ENCODE data around the gene SLC41A1.

SLC41A1 gene

GRCh38 chr1:205822397-205822796 is 9.4 kb upstream of the SLC41A1 start:
- no peak for DNase-seq (ENCODE audit: low spot score)

DNA sequence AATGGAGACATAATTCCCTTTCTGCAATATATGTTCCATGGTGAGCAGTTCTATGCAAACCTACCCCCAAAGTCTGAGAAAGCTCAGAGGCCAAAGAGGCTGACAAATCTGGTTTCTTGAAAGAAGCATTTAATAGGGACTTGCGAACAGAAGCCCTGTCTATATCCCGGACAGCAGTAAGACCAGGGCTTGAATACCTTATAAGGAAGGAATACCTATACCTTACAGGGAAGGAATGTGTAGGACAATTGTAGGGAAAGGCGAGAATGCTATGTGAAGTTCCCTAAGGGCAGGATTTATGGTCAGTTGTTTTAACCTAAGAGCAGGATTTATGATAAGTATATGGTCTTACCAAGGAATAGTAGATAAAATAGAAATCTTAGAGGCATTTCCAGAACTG is 5.0 kb upstream of the SLC41A1 start:
- DNase-seq (ENCODE audit: low spot score) = no peak

- no peak for DNase-seq (ENCODE audit: low spot score)
These were observed 4.4 kb upstream of the SLC41A1 start for GRCh38 chr1:205817364-205817763.

- DNase-seq (ENCODE audit: low spot score) = no peak
These were observed 709 bp upstream of the SLC41A1 start for GRCh38 chr1:205813755-205814058.

GRCh38 chr1:205812271-205812877 is 624 bp downstream of the SLC41A1 start:
- DNase-seq (ENCODE audit: low spot score) = peak; percentile 39

DNA sequence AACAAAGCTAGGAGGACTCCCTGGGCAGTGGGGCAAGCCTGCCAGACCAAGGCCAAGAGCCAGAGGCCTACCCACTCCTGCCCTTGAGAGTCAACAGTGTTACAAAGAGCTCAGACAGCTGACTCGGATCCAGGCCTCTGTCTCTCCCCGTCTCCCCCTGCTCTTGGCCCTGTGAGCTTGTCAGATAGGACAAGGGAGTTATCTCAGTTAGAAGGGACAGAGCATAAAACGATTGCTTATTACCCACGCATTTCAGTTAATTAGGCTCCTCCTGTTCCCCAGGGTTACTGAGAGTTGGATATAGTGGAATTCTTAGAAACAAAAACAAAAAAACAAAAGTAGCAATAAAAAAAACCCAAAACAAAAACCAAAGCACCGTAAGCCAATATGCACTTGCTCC is 1.3 kb downstream of the SLC41A1 start:
- DNase-seq (ENCODE audit: low spot score) = peak; percentile 22

GRCh38 chr1:205810448-205811157 is 2.4 kb downstream of the SLC41A1 start:
- DNase-seq (ENCODE audit: low spot score) = no peak

GRCh38 chr1:205809942-205810345 is 3.1 kb downstream of the SLC41A1 start:
- DNase-seq (ENCODE audit: low spot score) = no peak

- DNase-seq (ENCODE audit: low spot score) = no peak
These were observed 3.5 kb downstream of the SLC41A1 start for GRCh38 chr1:205809469-205809868.

DNA sequence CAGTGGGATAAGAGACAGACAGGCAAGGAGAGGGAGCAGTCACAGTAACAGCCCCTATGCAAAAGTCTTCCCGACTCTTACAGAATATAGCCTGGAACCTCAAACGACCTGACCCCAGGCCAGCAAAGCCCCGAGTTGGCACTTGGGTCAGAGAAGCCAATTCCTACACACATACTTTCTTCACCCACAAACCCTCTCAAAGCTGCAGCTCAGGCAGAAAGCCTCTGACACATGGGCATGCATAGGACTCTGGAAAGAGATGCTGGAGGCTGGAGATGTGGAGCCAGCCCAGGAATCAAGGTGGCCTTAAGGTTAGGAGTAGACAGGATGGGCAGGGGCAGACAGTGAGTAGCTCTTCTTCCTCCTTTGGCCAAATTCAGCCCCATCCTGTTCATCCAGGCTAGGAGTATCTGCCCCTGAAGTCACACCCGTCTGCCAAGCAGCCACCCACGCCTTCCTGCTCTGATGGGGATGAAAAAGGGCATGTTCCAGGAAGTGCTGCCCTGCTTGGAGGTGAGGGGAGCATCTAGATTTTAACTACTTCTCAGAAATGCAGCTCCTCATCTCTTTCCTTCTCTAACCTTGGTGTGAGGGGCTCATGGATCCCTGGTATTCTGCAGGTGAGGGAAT is 7.8 kb downstream of the SLC41A1 start:
- no peak for DNase-seq (ENCODE audit: low spot score)

DNA sequence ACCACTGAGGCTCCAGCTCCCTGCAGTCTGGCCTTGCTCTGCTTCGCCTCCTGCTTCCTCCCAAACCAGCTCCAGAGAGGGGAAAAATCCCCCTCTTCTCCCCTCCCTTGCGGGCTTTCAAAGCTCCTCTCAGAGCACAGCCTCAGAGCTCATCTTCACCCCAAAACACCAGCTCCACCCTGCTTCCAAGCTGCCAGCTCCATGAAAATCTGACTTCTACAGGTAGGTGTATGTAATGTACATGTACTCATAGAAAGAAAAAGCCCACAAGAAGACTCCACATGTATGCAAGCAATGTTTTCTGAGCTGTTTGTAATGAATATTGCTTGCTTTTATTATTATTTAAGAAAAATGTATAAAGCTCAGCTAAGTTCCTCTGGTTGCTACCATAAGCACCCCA is 8.4 kb downstream of the SLC41A1 start:
- DNase-seq (ENCODE audit: low spot score) = no peak

- no peak for DNase-seq (ENCODE audit: low spot score)
These were observed 9.0 kb downstream of the SLC41A1 start for GRCh38 chr1:205803986-205804385.

DNA sequence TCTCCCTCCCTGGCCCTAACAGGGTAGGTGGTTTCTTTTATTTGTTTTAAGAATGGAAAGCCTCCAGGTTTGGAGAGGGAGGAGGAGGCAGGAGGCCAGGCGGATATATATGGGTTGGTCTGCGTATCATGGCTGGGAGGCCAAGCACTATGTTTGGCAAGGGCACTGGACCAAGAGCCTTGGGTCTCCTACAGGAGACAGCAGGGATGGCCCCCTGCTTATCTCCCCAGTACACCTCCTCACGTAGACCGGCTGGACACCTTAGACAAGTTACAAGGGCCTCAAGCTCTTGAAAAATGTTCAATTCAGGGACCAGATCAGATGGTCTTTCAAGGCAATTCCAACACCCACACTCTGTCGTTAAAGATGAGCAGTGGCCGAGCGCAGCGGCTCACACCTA is 10.9 kb downstream of the SLC41A1 start:
- DNase-seq (ENCODE audit: low spot score) = no peak

GRCh38 chr1:205800981-205801703 is 11.9 kb downstream of the SLC41A1 start:
- no peak for DNase-seq (ENCODE audit: low spot score)

DNA sequence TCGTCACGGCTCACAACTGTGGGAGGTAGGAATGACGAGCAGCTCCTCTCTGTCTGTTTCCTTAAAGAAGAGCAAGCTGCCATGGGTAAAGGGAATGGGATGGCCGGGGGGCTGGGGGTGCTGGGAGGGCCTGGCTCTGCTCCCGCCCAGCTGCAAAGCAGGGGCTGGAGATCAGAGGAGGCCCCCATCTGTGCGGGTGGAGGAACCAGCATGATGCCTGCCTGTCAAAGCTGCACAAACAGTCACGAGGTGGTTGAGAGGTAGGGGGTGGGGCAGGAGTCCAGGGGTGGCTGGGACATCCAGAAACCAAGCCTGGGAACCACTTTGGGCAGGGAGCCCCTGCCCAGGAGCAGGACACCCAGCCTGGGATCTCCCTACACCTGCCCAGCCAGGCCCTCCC is 12.6 kb downstream of the SLC41A1 start:
- no peak for DNase-seq (ENCODE audit: low spot score)

DNA sequence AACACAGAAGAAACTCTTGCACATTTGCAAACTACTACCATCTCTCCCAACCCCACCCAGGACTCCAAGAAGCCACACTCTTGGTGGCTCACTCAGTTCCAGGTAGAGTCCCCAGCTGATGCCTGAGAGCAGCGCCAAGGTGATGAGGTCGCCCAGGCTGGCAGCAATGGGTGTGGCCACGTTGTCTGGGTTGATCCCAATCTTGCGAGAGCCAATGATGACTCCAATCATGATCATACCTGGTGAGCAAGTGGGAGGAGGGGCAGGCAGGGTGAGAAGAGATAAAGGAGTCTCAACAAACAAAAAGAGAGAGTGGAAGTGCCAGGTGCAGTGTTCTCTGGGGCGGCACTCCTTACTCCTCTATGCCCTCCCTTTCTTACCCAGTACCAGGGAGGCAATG is 14.4 kb downstream of the SLC41A1 start:
- DNase-seq (ENCODE audit: low spot score) = no peak

GRCh38 chr1:205797168-205797567 is 15.8 kb downstream of the SLC41A1 start:
- DNase-seq (ENCODE audit: low spot score) = no peak

DNA sequence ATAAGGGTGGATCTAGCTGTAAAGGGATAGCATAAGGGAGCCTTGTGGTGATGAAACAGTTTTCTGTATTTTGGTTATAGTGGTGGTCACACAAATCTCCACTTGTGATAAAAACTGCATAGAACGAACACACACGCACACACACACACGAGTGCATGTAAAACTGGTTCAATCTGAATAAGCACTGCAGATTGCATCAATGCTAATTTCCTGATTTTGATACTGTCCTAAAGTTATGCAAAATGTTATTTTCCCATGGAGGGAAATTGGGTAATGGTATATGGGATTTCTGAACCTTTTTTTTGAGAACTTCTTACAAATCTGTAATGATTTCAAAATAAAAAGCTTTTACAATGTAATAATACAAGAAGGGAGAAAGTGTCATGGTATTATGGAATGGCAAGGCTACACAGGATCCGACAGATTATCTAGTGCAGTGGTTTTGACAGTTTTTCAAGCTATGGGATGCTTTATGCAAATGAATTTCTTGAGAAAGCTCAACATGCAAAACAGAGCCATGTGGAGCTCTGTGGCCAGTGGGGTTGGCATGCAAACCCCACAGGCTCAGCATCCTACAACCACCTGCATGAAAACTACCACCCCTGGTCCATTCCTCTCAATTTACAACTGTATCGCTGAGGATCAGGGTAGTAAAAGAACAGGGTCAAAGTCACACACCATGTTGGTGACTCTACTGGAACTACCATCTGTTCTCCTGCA is 18.8 kb downstream of the SLC41A1 start:
- DNase-seq (ENCODE audit: low spot score) = no peak

GRCh38 chr1:205792961-205793673 is 19.9 kb downstream of the SLC41A1 start:
- DNase-seq (ENCODE audit: low spot score) = no peak

DNA sequence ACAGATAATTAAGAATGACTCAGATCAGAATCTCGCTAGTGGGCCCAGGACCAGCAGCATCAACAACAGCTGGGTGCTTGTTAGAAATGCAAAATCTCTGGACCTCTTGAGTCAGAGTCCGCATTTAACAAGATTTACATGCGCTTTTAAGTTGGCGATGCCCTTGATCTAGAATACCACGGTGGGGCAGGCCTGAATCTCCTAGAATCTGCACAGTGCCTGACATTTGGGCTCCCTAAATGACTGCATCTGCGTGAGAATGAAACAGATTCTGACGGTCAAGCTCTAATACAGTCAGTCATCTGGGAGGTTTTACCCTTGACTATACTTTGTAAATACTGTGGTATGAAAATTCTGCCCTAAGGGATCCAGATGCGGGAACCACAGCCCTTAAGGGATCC is 20.5 kb downstream of the SLC41A1 start:
- no peak for DNase-seq (ENCODE audit: low spot score)

DNA sequence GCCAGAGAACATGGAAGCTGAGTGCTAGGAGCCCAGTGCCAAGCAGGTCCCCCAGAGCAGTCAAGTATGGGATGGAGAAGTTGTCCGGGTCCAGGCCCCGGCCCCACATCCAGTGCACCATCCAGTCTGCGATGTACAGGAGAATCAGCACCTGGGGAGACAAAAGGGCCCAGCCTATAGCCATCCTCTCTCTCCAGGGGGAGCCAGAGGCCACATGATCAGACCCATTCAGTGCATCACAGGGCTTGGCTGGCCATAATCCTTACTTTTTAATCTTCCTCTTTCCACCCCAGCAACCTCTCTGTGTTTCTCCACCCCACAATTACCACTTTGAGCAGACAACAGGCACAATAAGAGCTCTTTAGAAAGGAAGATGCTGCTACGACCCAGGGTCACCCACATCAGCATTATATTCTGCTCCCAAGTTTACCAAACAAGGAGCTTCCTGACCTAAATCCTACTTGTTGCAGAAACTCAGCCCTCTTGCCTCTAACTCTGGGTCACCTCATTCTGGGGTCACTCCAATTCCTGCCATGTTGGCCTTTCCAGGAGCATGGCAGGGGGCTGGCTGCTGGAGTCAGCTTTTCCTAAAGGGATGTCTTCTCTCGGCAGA is 21.3 kb downstream of the SLC41A1 start:
- DNase-seq (ENCODE audit: low spot score) = peak; percentile 86

Measured in AG20443 (cell line).